ENCODE data around the gene TSPAN8.

The TSPAN8 gene

GRCh38 chr12:71186571-71187288 lies 28.9 kb upstream of the TSPAN8 start:
- H3K27me3 ChIP-seq (replicated peaks; ENCODE audit: control insufficient read depth, insufficient read depth, low read length): no peaks in the 10 kb centered on the region
- DNase-seq (ENCODE audit: extremely low read depth, insufficient read length): no peak
- no peaks in the 10 kb centered on the region for H3K36me3 ChIP-seq (ENCODE audit: control insufficient read depth, insufficient read depth, low read length)
- H3K4me3 ChIP-seq (replicated peaks; ENCODE audit: low read depth, low read length): no peak overlapping the region
- TF ChIP-seq CTCF (IDR thresholded peaks at IDR 0.05; ENCODE audit: insufficient read depth, low read length, poor library complexity, severe bottlenecking): no peak

GRCh38 chr12:71183846-71184245 lies 26.0 kb upstream of the TSPAN8 start:
- DNase-seq (ENCODE audit: extremely low read depth, insufficient read length): no peak
- Histone ChIP-seq H3K27me3 (replicated peaks; ENCODE audit: control insufficient read depth, insufficient read depth, low read length) (no peaks in the 10 kb centered on the region), H3K36me3 (ENCODE audit: control insufficient read depth, insufficient read depth, low read length) (no peaks in the 10 kb centered on the region), H3K4me3 (replicated peaks; ENCODE audit: low read depth, low read length) (no peak overlapping the region)
- no peak for TF ChIP-seq CTCF (IDR thresholded peaks at IDR 0.05; ENCODE audit: insufficient read depth, low read length, poor library complexity, severe bottlenecking)

DNA sequence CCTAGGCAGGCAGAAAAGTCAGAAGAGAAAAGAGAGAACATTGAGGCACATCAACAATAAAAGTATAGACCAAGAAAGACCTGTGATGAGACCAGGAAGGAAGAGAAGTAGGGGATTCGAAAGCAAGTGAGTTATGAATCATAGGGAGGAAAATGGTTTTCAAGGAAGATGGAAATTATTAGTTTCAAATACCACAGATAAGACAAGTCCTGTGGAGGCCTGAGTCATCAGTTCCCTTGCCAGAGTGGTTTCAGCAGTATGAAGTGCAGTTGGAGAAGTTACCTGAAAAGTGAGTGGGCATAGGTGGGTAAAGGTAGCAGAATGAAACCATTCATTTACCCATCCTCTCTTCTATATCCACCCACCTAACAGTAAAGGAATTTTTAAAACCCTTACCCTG lies 25.2 kb upstream of the TSPAN8 start:
- Histone ChIP-seq H3K4me3 (replicated peaks; ENCODE audit: low read depth, low read length) (no peak overlapping the region), H3K36me3 (ENCODE audit: control insufficient read depth, insufficient read depth, low read length) (no peaks in the 10 kb centered on the region), H3K27me3 (replicated peaks; ENCODE audit: control insufficient read depth, insufficient read depth, low read length) (no peaks in the 10 kb centered on the region)
- no peak for TF ChIP-seq CTCF (IDR thresholded peaks at IDR 0.05; ENCODE audit: insufficient read depth, low read length, poor library complexity, severe bottlenecking)
- no peak for DNase-seq (ENCODE audit: extremely low read depth, insufficient read length)

GRCh38 chr12:71178162-71178561 lies 20.4 kb upstream of the TSPAN8 start:
- Histone ChIP-seq H3K27me3 (replicated peaks; ENCODE audit: control insufficient read depth, insufficient read depth, low read length) (no peaks in the 10 kb centered on the region), H3K4me3 (replicated peaks; ENCODE audit: low read depth, low read length) (no peak overlapping the region), H3K36me3 (ENCODE audit: control insufficient read depth, insufficient read depth, low read length) (no peaks in the 10 kb centered on the region)
- no peak for DNase-seq (ENCODE audit: extremely low read depth, insufficient read length)
- no peak for TF ChIP-seq CTCF (IDR thresholded peaks at IDR 0.05; ENCODE audit: insufficient read depth, low read length, poor library complexity, severe bottlenecking)

DNA sequence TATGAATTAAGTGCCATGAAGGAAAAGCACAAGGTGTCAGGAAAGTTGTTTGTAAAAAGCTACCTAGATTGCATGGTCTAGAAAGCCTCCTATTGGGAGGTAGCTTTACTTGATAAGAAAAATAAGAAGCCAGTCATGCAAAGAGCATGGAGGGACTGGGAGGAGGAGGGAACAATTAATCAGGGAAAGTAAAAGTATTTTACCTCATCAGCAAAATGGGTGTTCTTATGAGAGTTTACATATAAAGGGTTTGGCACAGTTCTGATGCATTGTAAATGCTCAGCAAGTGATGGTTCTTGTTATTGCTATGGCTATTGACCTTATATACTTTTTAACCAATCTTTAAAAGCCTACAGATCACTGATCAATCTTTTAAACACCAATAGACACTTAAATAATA lies 17.0 kb upstream of the TSPAN8 start:
- Histone ChIP-seq H3K4me3 (replicated peaks; ENCODE audit: low read depth, low read length) (no peak overlapping the region), H3K27me3 (replicated peaks; ENCODE audit: control insufficient read depth, insufficient read depth, low read length) (no peaks in the 10 kb centered on the region), H3K36me3 (ENCODE audit: control insufficient read depth, insufficient read depth, low read length) (no peaks in the 10 kb centered on the region)
- TF ChIP-seq CTCF (IDR thresholded peaks at IDR 0.05; ENCODE audit: insufficient read depth, low read length, poor library complexity, severe bottlenecking): no peak
- no peak for DNase-seq (ENCODE audit: extremely low read depth, insufficient read length)

DNA sequence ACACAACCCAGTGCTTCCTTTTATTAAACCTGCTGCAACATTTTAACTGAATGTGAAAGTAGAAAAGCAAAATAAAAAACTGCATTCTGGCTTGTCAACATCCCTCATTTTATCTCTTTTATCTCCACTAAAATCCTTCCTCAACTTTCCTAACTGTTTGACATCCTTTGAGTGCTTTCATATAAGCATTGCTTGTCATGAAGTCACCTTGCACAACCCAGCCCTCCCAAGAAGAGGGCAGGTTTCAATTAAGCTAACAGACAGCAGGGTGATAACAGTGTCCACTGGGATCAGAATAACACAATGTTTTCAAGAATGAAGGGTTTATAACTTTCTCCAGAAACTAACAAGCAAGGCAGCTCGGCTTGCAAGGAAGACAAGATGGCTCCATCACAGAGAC lies 16.3 kb upstream of the TSPAN8 start:
- no peaks in the 10 kb centered on the region for H3K36me3 ChIP-seq (ENCODE audit: control insufficient read depth, insufficient read depth, low read length)
- H3K27me3 ChIP-seq (replicated peaks; ENCODE audit: control insufficient read depth, insufficient read depth, low read length): no peaks in the 10 kb centered on the region
- TF ChIP-seq CTCF (IDR thresholded peaks at IDR 0.05; ENCODE audit: insufficient read depth, low read length, poor library complexity, severe bottlenecking): no peak
- DNase-seq (ENCODE audit: extremely low read depth, insufficient read length): no peak
- no peak overlapping the region for H3K4me3 ChIP-seq (replicated peaks; ENCODE audit: low read depth, low read length)

Data from GM06990 (cell line).